Brain microvascular endothelial cell (primary cell): ENCODE data around the gene UNC45A.

ENCODE experiments used
- DNase-seq: peaks from one replicate; pipeline ENCODE4 v3.0.0-alpha.2; 2020
- H3K27ac ChIP-seq: fragments of 250-450 bp; sonication (Bioruptor Pico); 2 replicates; pipeline ENCODE4 v1.5.1; 2020; ENCODE audit warnings: mild to moderate bottlenecking, moderate library complexity
- H3K27me3 ChIP-seq: fragments of 250-450 bp; sonication (Bioruptor Pico); replicated peaks from 2 replicates; pipeline ENCODE4 v1.5.1; 2020; ENCODE audit warnings: mild to moderate bottlenecking
- H3K36me3 ChIP-seq: fragments of 250-450 bp; sonication (Bioruptor Pico); replicated peaks from 2 replicates; pipeline ENCODE4 v1.5.1; 2020; ENCODE audit warnings: mild to moderate bottlenecking
- H3K4me3 ChIP-seq: 2 replicates; pipeline ENCODE4 v1.5.1; 2011; ENCODE audit warnings: low read depth, mild to moderate bottlenecking, control low read depth, low read length, moderate library complexity
- CTCF ChIP-seq: IDR thresholded peaks from 2 replicates; pipeline ENCODE4 v1.5.1; 2011; ENCODE audit warnings: low read depth, mild to moderate bottlenecking, moderate library complexity, low read length, control low read depth, inconsistent platforms; ENCODE audit errors: missing control alignments
- in situ Hi-C: cut with HindIII; loops from 2 replicates; pipeline ENCODE4 v1.10.0; 2017; ENCODE audit warnings: low sequenced_read_pairs, low pct_ligation_motif_present

The UNC45A gene

GRCh38 chr15:90931575-90931827 is 3.6 kb upstream of the UNC45A start:
- DNase-seq = no peak
- Histone ChIP-seq H3K27me3 (no peaks in the 10 kb centered on the region), H3K36me3 (no peaks in the 10 kb centered on the region), H3K27ac (no peak overlapping the region), H3K4me3 (peak overlapping the region; percentile 77)
- in situ Hi-C loops = no loop called here
- TF ChIP-seq CTCF = no peak

DNA sequence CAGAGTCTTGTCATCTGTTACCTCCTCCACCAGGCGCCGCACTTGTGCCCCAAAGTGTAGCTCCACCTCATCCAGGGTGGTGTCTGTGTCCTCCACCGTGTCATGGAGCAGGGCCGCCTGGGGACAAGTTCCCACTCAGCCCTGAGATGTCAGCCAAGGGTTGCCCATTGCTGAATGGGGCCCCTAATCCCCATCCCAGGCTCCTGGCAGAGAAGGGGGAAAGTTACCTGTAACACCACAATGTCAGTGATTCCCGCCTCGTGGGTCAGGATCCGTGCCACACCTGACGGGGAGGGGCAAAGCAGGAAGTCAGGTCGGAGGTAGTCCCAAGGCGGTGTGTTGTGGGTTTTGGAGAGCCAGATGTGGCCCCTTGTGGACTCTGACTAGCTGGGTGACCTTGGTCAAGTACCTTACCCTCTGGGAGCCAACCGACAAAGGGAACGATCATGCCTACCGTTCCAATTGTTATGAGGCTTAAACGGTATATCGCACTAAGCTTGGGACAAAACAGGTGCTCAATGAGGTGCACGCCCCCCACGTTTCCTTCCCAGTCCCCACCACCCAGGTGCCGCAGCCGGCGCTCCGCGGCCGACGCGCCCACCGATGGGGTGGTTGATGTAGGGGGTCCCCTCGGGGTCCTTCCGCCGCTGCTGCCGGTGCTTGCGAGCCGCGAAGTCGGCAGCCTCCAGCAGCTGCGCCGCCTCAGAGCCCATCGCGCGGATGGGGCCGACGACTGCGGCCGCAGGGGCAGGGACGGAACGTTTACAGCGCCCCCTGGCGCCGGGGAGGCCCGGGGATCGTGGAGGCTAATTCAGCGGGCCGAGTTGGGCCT is 3.0 kb upstream of the UNC45A start, which contains the start of gene HDDC3:
Gene HDDC3, minus strand, starts transcription at position 722 of the 832 bp plus-strand sequence. Its CDS starts 9 bp downstream, at position 713.
- peak within 1 kb of the TSS; percentile 77 for H3K4me3 ChIP-seq

DNA sequence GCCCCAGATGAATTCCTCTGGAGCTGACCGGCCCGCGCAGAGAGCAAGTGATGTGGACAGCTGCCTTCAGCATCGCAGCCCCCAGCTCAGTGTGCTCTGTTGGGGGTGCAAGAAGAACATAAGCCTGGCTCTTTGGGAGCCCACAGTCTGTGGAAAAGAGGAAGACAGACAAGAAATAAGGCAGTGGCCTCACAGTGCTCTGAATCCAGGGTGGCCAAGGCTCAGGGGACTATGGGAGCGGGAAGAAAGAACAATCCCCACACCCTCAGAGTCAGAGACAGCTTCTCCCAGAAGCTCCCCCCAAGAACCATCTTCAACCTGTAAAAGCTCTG is 2.5 kb upstream of the UNC45A start:
- Histone ChIP-seq H3K36me3 (peaks cover 2% of the 10 kb centered on the region), H3K4me3 (no peak overlapping the region), H3K27me3 (no peaks in the 10 kb centered on the region), H3K27ac (no peak overlapping the region)
- DNase-seq = no peak
- TF ChIP-seq CTCF = no peak
- in situ Hi-C loops = no loop called here

More for the DNA sequence above, 3.0 kb upstream of the UNC45A start, which contains the start of gene HDDC3:
- Histone ChIP-seq H3K27ac (no peak within 1 kb of the TSS), H3K36me3 (peaks cover 2% of the 10 kb centered on the region), H3K27me3 (no peaks in the 10 kb centered on the region)
- peak; percentile 70 for DNase-seq
- in situ Hi-C loops = no loop called here
- peak; percentile 86 for TF ChIP-seq CTCF

DNA sequence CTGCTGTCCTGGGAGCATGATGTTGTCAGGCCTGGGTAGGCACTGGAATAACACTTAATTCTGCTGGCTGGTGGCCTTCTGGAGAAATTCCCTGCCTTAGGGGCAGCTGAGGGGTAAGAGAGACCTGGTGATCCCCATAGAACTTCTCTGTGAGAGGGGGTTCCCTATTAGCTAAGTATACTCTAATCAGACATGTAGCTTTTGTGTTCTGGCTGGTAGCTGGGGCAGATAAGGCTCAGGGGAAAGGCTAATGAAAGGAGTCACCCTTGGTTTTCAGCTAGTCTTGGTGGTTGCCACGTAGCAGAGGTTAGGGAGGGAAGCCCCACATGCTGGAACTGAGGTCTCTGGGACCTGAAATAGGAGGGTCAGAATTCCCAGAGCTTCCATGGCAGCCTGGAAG is 1.8 kb upstream of the UNC45A start:
- peaks cover 4% of the 10 kb centered on the region for H3K36me3 ChIP-seq
- H3K27me3 ChIP-seq = no peaks in the 10 kb centered on the region
- DNase-seq = no peak
- in situ Hi-C loops = no loop called here
- no peak overlapping the region for H3K4me3 ChIP-seq
- no peak overlapping the region for H3K27ac ChIP-seq
- no peak for TF ChIP-seq CTCF

DNA sequence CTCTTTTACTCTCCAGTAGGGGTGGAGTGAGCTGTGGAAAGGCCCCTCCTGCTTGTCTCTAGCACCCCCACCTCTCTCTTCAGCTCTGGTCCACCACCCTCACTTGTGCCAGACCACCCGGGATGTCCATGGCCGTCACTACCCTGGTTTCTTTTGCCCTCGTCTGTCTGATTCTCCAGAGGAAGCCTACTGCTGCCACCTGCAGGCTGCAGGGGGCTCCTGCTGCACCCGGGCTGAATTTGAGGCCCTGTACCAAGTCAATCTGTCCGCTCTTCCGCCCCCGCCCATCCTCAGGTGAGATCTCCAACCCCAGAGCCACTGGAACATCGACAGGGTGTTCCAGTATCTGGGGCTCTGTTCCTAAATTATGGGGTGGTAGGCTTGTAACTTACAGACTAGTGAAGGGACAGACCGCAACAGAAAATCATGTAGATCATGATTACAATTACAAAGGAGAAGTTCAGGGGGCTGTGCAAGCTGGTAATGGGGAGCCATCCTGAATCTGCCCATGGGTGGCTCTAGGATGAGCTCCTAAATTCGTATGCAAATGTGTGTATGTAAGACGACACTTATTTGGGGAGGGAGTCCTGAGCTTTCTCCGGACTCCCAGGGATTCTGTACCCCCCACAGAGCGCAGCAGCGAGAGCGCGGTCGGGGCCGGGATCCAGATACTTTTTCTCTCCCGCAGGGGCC is 683 bp upstream of the UNC45A start:
- peak; percentile 84 for DNase-seq
- in situ Hi-C loops = no loop called here
- Histone ChIP-seq H3K27me3 (no peaks in the 10 kb centered on the region), H3K36me3 (peaks cover 15% of the 10 kb centered on the region), H3K4me3 (peak overlapping the region; percentile 78), H3K27ac (peak overlapping the region; percentile 79)
- TF ChIP-seq CTCF = peak; percentile 98
